T-helper 17 cell (primary cell): Measurements from ENCODE around the gene SLC35B1. TPM values are rescaled to one million over a fixed set of nuclear protein-coding genes. Genes with fewer than 3 reads are reported as not detected.

ENCODE experiments used
- ATAC-seq: fragments of 150-1000 bp; cut with Tn5 transposase; 2 replicates; pipeline ENCODE4 v1.10.0; 2021; ENCODE audit warnings: mild to moderate bottlenecking, moderate library complexity
- DNase-seq, 3 donors: peaks; one replicate each; pipeline versions ENCODE4 v3.0.0 to v3.0.0-alpha.2; 2020 to 2021
- H3K9me3 ChIP-seq: one replicate; pipeline ENCODE4 v1.7.0; 2013; ENCODE audit warnings: low read length, mild to moderate bottlenecking; ENCODE audit not compliant: control insufficient read depth, poor library complexity, severe bottlenecking
- H3K27ac Mint-ChIP-seq: one replicate; pipeline ENCODE4 v1.8.0; 2022; ENCODE audit warnings: mild to moderate bottlenecking, moderate library complexity, mixed read lengths
- H3K27me3 Mint-ChIP-seq: one replicate; pipeline ENCODE4 v1.8.0; 2022; ENCODE audit warnings: mixed read lengths
- H3K36me3 Mint-ChIP-seq: one replicate; pipeline ENCODE4 v1.8.0; 2022; ENCODE audit warnings: low read depth, mixed read lengths
- H3K4me1 Mint-ChIP-seq: one replicate; pipeline ENCODE4 v1.8.0; 2022; ENCODE audit warnings: mild to moderate bottlenecking, mixed read lengths
- H3K4me3 Mint-ChIP-seq: one replicate; pipeline ENCODE4 v1.8.0; 2022; ENCODE audit warnings: mild to moderate bottlenecking, moderate library complexity, mixed read lengths
- total RNA-seq, 4 donors: library from RNA in 2 of 4; stranded (reverse) in 2 of 4; gene quantifications; one replicate each; pipeline ENCODE4 v1.2.3 and lab custom pipeline; 2022 to 2026

The SLC35B1 gene
- total RNA-seq (10 to 100 TPM; 63.8 to 66.8 TPM), total RNA-seq (lab: John Stamatoyannopoulos, UW) (30.6 to 41.7 reads per million in 2 donors)

DNA sequence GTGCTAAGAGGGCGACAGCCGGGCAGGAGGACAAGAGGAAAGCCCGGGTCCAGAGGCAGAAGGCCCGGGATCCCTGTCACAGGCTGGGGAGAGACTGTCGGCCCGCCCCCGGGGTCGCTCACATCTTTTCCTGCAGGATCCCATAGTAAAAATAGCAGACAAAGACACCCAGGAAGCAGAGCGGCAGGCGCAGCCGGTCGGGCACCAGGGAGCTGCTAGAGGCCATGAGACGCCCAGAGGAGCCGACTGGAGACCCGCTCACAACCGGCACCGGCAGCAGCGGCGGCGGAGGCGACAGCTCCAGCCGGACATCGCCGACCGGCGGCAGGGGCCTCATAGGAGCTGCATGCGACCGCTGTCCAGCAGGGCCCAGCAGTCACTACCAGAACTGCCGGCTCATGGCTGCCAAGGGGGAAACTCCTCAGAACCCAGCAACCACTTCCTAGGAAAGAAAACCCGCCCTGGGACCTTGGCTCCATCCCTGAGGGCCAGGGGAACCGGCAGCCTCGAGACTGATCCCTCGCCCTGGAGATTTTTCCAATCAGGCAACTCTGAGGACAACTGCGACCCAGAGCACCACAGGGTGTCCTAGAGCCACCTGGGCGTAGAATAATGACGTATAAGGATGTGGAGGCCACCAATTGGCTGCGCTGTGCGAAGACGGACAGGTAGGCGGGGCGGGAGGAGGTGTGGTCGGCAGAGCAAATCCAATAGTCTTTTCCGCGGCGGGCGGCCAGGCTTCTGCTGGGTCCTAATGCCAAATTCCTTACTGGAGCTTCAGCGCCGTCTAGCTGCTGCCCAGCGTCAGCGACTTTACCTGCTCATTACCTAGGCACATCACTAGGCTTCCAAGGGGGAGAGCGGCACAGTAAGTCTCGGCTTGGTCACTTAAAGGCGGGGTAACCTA is at the start of gene SLC35B1:
Gene SLC35B1, minus strand, starts transcription at position 357 of the 907 bp plus-strand sequence. Its CDS starts 131 bp downstream, at position 226.
- ATAC-seq: peak; percentile 97
- Mint-ChIP-seq H3K4me1 (peaks cover 38% of the 10 kb centered on the region), H3K27me3 (no peaks in the 10 kb centered on the region), H3K27ac (peak within 1 kb of the TSS; percentile 98), H3K4me3 (peak within 1 kb of the TSS; percentile 95), H3K36me3 (peaks cover 11% of the 10 kb centered on the region)
- H3K9me3 ChIP-seq: no peaks in the 10 kb centered on the region
- peak; percentile 94 to 96 (median 95) for DNase-seq

GRCh38 chr17:49757151-49757777 is 49.5 kb upstream of the SLC35B1 start:
- Mint-ChIP-seq H3K4me3 (peak overlapping the region; percentile 70), H3K27me3 (no peaks in the 10 kb centered on the region), H3K36me3 (peaks cover 3% of the 10 kb centered on the region), H3K27ac (peak overlapping the region; percentile 90), H3K4me1 (peaks cover 68% of the 10 kb centered on the region)
- DNase-seq: no peak
- no peaks in the 10 kb centered on the region for H3K9me3 ChIP-seq
- ATAC-seq: no peak

DNA sequence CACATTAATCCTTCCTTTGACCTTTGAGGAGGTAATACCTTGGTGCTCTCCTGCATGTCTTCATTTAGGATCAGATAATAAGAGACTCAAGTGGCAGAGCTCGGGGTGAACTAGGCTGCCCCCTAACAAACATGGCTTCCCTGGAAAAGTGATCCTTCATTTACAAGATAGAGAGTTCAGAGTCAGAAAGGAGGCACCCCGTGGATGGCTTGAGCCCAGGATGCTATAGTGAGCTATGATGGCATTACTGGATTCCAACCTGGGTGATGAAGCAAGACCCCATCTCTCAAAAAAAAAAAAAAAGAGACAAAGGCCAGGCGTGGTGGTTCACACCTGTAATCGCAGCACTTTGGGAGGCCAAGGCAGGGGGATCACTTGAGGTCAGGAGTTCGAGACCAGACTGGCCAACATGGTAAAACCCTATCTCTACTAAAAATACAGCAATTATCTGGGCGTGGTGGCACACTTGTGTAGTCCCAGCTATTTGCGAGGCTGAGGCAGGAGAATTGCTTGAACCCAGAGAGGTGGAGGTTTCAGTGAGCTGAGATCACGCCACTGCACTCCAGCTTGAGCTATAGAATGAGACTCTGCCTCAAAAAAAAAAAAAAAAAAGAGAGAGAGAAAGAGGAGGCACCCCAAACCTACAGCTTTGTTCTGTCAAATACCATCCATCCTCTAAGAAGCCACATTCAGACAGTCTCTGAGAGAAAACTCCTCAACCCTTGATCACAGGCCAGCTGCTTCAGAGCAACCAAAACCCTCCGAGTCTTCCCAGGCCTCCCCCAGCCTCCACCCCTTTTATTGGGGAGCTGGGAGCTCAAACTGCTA is 48.8 kb upstream of the SLC35B1 start:
- Mint-ChIP-seq H3K36me3 (peaks cover 3% of the 10 kb centered on the region), H3K27ac (peak overlapping the region; percentile 90), H3K4me1 (peaks cover 64% of the 10 kb centered on the region), H3K27me3 (no peaks in the 10 kb centered on the region), H3K4me3 (peak overlapping the region; percentile 53)
- DNase-seq: no peak
- no peak for ATAC-seq
- H3K9me3 ChIP-seq: no peaks in the 10 kb centered on the region

- H3K9me3 ChIP-seq: no peaks in the 10 kb centered on the region
- Mint-ChIP-seq H3K27ac (peak overlapping the region; percentile 90), H3K4me3 (peak overlapping the region; percentile 64), H3K36me3 (peaks cover 4% of the 10 kb centered on the region), H3K4me1 (peaks cover 60% of the 10 kb centered on the region), H3K27me3 (no peaks in the 10 kb centered on the region)
- DNase-seq: no peak
- no peak for ATAC-seq
Observed at GRCh38 chr17:49755663-49756283, 48.0 kb upstream of the SLC35B1 start.

- H3K36me3 Mint-ChIP-seq: peaks cover 5% of the 10 kb centered on the region
- ATAC-seq: no peak
- no peak overlapping the region for H3K4me3 Mint-ChIP-seq
- DNase-seq: no peak
- no peaks in the 10 kb centered on the region for H3K27me3 Mint-ChIP-seq
- peak overlapping the region; percentile 90 for H3K27ac Mint-ChIP-seq
- H3K9me3 ChIP-seq: no peaks in the 10 kb centered on the region
- H3K4me1 Mint-ChIP-seq: peaks cover 54% of the 10 kb centered on the region
Observed at GRCh38 chr17:49753959-49754391, 46.2 kb upstream of the SLC35B1 start.

DNA sequence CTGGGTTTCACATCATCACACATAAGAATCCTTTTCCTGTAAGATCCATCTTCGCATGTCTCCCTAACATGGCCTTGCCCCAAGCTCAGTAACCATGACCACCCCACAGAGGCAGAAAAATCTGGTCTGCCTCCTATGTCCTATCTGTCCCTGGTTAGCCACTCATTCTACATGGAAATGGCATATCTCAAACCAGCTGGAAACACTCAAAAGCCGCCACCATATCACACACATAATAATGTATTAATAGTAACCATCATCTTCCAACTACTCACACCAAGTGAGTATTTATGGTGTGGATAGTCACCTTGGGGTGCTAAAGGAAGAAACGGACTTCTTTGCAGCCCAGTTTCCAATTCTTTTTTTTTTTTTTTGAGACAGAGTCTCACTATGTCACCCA is 44.7 kb upstream of the SLC35B1 start:
- DNase-seq (no peak), ATAC-seq (no peak)
- H3K27ac Mint-ChIP-seq: peak overlapping the region; percentile 98
- H3K9me3 ChIP-seq: no peaks in the 10 kb centered on the region
- peaks cover 60% of the 10 kb centered on the region for H3K4me1 Mint-ChIP-seq
- no peaks in the 10 kb centered on the region for H3K27me3 Mint-ChIP-seq
- H3K4me3 Mint-ChIP-seq: peak overlapping the region; percentile 41
- peaks cover 5% of the 10 kb centered on the region for H3K36me3 Mint-ChIP-seq

- Mint-ChIP-seq H3K27ac (peak overlapping the region; percentile 98), H3K36me3 (peaks cover 6% of the 10 kb centered on the region), H3K4me3 (peak overlapping the region; percentile 57), H3K4me1 (peaks cover 66% of the 10 kb centered on the region), H3K27me3 (no peaks in the 10 kb centered on the region)
- no peaks in the 10 kb centered on the region for H3K9me3 ChIP-seq
- DNase-seq: no peak
- no peak for ATAC-seq
Observed at GRCh38 chr17:49749730-49750129, 42.0 kb upstream of the SLC35B1 start.

GRCh38 chr17:49748791-49749190 is 41.0 kb upstream of the SLC35B1 start:
- peaks cover 6% of the 10 kb centered on the region for H3K36me3 Mint-ChIP-seq
- H3K4me1 Mint-ChIP-seq: peaks cover 62% of the 10 kb centered on the region
- DNase-seq (peak; percentile 19 to 54 (median 45)), ATAC-seq (peak; percentile 81)
- H3K27ac Mint-ChIP-seq: peak overlapping the region; percentile 98
- peak overlapping the region; percentile 84 for H3K4me3 Mint-ChIP-seq
- H3K27me3 Mint-ChIP-seq: no peaks in the 10 kb centered on the region
- no peaks in the 10 kb centered on the region for H3K9me3 ChIP-seq

GRCh38 chr17:49748223-49748622 is 40.5 kb upstream of the SLC35B1 start:
- peak in 2 of 3 donors; percentile 38 to 41 for DNase-seq
- Mint-ChIP-seq H3K4me1 (peaks cover 61% of the 10 kb centered on the region), H3K27ac (peak overlapping the region; percentile 98), H3K36me3 (peaks cover 6% of the 10 kb centered on the region), H3K27me3 (no peaks in the 10 kb centered on the region), H3K4me3 (peak overlapping the region; percentile 84)
- peak; percentile 53 for ATAC-seq
- H3K9me3 ChIP-seq: no peaks in the 10 kb centered on the region

DNA sequence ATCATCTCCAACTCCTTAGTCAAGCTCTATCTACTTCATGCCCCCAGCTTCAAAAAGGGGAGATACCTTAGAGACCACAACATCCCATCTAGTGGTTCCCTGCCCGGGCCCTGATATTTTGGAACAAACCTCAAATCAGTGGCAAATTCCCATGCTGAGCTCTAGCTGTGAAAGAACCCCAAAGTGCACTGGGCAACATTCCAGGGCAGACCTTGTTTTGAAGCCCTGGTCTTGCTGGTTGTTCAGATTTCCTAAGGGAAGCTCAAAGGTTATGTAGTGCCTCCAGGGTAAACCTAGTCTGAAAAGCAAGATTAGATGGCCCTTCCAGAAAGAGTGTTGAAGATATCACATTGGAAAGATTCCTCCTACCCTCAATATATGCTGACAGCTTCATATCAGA is 39.9 kb upstream of the SLC35B1 start:
- Mint-ChIP-seq H3K36me3 (peaks cover 6% of the 10 kb centered on the region), H3K4me1 (peaks cover 62% of the 10 kb centered on the region), H3K4me3 (peak overlapping the region; percentile 84), H3K27me3 (no peaks in the 10 kb centered on the region), H3K27ac (peak overlapping the region; percentile 98)
- DNase-seq (no peak), ATAC-seq (no peak)
- H3K9me3 ChIP-seq: no peaks in the 10 kb centered on the region

DNA sequence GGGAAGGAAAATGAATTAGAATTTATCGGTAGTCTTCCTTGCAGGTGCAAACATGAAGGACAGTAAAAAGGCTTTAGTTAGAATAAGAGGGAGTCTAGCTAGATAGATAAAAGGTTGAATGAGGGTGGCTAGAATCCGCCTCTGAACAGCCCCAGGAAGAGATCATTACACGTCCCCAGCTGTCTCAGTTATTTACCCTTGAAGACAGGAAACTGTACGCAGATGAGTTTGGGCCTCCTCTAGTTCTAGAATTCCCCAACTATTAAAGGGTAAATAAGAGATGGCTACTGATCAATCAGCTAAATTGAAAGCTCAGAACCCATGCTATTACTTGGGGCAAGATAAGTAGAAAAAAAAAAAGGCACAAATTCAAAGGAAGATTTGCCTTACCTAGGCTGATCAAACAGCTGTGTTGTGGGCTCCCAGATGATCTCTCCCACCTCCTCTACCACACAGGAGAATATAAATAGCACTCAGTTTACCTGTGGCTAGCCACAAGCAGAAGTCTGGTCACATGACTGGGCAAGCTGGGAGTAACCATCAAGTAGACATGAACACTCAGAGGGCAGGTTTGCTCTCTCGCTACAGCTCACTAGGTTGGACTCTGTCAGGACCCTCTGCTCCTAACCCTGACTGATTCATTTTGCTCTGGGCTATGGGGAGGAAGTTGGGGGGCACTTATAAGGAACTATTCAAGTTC is 39.2 kb upstream of the SLC35B1 start:
- ATAC-seq (peak; percentile 64), DNase-seq (no peak)
- H3K27me3 Mint-ChIP-seq: no peaks in the 10 kb centered on the region
- peaks cover 62% of the 10 kb centered on the region for H3K4me1 Mint-ChIP-seq
- no peaks in the 10 kb centered on the region for H3K9me3 ChIP-seq
- H3K4me3 Mint-ChIP-seq: peak overlapping the region; percentile 84
- peaks cover 6% of the 10 kb centered on the region for H3K36me3 Mint-ChIP-seq
- H3K27ac Mint-ChIP-seq: peak overlapping the region; percentile 98
